ENCODE measurements around the gene WDFY4. TPM values are rescaled to one million over a fixed set of nuclear protein-coding genes. Genes with fewer than 3 reads are reported as not detected.

Gene WDFY4
- total RNA-seq, 4 donors from 2014 or later = 5.0 to 16.5 (median 8.8) TPM

- H3K9me3 ChIP-seq = no peaks in the 10 kb centered on the region
- no peaks in the 10 kb centered on the region for H3K27me3 ChIP-seq
- no peak for TF ChIP-seq CTCF (IDR thresholded peaks at IDR 0.05)
- no peak for TF ChIP-seq POLR2A (IDR thresholded peaks at IDR 0.05)
- no peak for TF ChIP-seq EP300 (IDR thresholded peaks at IDR 0.05)
- peak overlapping the region in 1 of 4 donors; percentile 75 for H3K27ac ChIP-seq
- 67 to 79% methylated on average over 22 to 25 of the region's 26 CpGs for WGBS, 2 donors
- DNase-seq (ENCODE audit: low spot score in 2 of 2) = no peak
- H3K36me3 ChIP-seq = no peaks in the 10 kb centered on the region
- peaks cover 0 to 7% (median 0%) of the 10 kb centered on the region in 4 donors for H3K4me1 ChIP-seq
- peak overlapping the region in 1 of 4 donors; percentile 5 for H3K4me3 ChIP-seq
These were observed 12.6 kb upstream of the WDFY4 start for GRCh38 chr10:48671914-48672595.

- TF ChIP-seq EP300 (IDR thresholded peaks at IDR 0.05) (no peak), POLR2A (IDR thresholded peaks at IDR 0.05) (no peak), CTCF (IDR thresholded peaks at IDR 0.05) (no peak)
- no peak for DNase-seq (ENCODE audit: low spot score in 2 of 2)
- H3K27ac ChIP-seq = peak overlapping the region in 1 of 4 donors; percentile 53
These were observed 11.9 kb upstream of the WDFY4 start for GRCh38 chr10:48672596-48673265.

DNA sequence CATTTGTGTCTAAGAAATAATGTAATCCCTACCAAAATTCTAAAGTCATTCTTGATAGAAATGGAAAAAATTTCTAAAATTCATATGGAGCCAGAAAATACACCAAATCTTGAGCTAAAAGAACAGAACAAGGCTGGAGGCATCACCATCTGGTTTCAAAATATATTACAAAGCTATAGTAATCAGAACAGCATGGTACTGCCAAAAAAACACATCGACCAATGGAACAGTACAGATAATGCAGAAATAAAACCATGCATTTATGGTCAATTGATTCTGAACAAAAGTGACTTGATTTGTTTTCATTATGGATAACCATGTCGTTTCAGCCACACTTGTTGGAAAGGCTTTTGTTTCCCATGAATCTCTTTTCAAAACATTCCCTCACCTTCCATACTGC lies 7.0 kb upstream of the WDFY4 start:
- WGBS, 2 donors = 84 to 85% methylated on average over 2 of the region's 2 CpGs
- Histone ChIP-seq H3K27ac (no peak overlapping the region), H3K9me3 (peaks cover 0 to 26% (median 0%) of the 10 kb centered on the region in 4 donors), H3K4me1 (no peaks in the 10 kb centered on the region), H3K36me3 (no peaks in the 10 kb centered on the region), H3K4me3 (no peak overlapping the region), H3K27me3 (no peaks in the 10 kb centered on the region)
- TF ChIP-seq POLR2A (IDR thresholded peaks at IDR 0.05) = no peak
- no peak for TF ChIP-seq EP300 (IDR thresholded peaks at IDR 0.05)
- TF ChIP-seq CTCF (IDR thresholded peaks at IDR 0.05) = no peak
- no peak for DNase-seq (ENCODE audit: low spot score in 2 of 2)

More at GRCh38 chr10:48672596-48673265, 11.9 kb upstream of the WDFY4 start:
- peaks cover 0 to 5% (median 0%) of the 10 kb centered on the region in 4 donors for H3K9me3 ChIP-seq
- 92 to 94% methylated on average over 9 of the region's 9 CpGs for WGBS, 2 donors
- no peaks in the 10 kb centered on the region for H3K36me3 ChIP-seq
- no peaks in the 10 kb centered on the region for H3K27me3 ChIP-seq
- H3K4me1 ChIP-seq = peaks cover 0 to 7% (median 0%) of the 10 kb centered on the region in 4 donors
- H3K4me3 ChIP-seq = no peak overlapping the region

DNA sequence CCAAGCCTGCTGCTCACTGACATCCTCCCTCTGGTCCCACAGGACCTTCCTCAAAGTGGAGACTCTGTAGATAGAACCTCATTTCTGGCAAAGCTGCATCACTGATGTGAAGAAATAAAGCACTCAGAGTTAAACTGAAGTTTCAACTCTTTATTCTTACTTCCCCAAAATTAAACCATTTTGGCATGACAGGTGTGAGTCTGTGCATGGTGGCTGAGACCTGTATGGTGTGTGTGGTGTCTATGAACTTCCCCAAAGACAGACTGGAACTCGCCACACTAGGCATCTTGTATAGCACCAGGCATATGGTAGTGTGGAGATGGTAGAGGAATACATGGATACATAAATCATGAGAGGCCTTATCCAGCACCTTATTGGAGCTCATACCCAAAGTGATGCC lies 6.6 kb upstream of the WDFY4 start:
- DNase-seq (ENCODE audit: low spot score in 2 of 2) = no peak
- Histone ChIP-seq H3K4me1 (no peaks in the 10 kb centered on the region), H3K27ac (no peak overlapping the region), H3K9me3 (peaks cover 0 to 26% (median 0%) of the 10 kb centered on the region in 4 donors), H3K4me3 (no peak overlapping the region), H3K27me3 (no peaks in the 10 kb centered on the region), H3K36me3 (no peaks in the 10 kb centered on the region)
- 80 to 87% methylated on average over 1 of the region's 1 CpG for WGBS, 2 donors
- no peak for TF ChIP-seq CTCF (IDR thresholded peaks at IDR 0.05)
- TF ChIP-seq POLR2A (IDR thresholded peaks at IDR 0.05) = no peak

DNA sequence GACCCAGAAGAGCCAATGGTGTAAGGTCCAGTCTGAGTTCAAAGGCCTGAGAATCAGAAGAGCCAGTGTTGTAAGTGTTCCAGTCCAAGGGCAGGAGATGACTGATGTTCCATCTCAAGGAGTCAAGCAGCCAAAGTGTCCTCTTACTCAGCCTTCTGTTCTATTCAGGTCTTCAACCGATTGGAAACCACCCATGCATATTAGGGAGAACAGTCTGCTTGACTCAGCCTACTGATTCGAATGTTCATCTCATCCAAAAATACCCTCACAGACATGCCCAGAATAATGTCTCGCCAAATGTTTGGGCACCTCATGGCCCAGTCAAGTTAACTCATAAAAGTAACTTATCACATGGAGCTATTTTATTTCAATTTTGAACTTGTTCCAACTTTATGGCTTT lies 2.9 kb upstream of the WDFY4 start:
- H3K4me3 ChIP-seq = no peak overlapping the region
- no peaks in the 10 kb centered on the region for H3K4me1 ChIP-seq
- DNase-seq (ENCODE audit: low spot score in 2 of 2) = no peak
- 81 to 86% methylated on average over 3 of the region's 3 CpGs for WGBS, 2 donors
- H3K9me3 ChIP-seq = peaks cover 0 to 26% (median 0%) of the 10 kb centered on the region in 4 donors
- H3K36me3 ChIP-seq = no peaks in the 10 kb centered on the region
- no peaks in the 10 kb centered on the region for H3K27me3 ChIP-seq
- no peak overlapping the region for H3K27ac ChIP-seq
- TF ChIP-seq EP300 (IDR thresholded peaks at IDR 0.05) (no peak), CTCF (IDR thresholded peaks at IDR 0.05) (no peak), POLR2A (IDR thresholded peaks at IDR 0.05) (no peak)
